NCI-H1048 (cell line): ENCODE data around the gene IL21.
A peak's percentile ranks its signal among the peaks of the same experiment; 100 is the strongest.
"Not testable (repeated sequence)": the region's sequence is repeated elsewhere in the genome, so short reads cannot be mapped to it uniquely, and the experiment has no call there.

Source experiments
- DNase-seq: peaks from one replicate; lab custom pipeline; 2025; lab: John Stamatoyannopoulos, UW

Gene IL21

DNA sequence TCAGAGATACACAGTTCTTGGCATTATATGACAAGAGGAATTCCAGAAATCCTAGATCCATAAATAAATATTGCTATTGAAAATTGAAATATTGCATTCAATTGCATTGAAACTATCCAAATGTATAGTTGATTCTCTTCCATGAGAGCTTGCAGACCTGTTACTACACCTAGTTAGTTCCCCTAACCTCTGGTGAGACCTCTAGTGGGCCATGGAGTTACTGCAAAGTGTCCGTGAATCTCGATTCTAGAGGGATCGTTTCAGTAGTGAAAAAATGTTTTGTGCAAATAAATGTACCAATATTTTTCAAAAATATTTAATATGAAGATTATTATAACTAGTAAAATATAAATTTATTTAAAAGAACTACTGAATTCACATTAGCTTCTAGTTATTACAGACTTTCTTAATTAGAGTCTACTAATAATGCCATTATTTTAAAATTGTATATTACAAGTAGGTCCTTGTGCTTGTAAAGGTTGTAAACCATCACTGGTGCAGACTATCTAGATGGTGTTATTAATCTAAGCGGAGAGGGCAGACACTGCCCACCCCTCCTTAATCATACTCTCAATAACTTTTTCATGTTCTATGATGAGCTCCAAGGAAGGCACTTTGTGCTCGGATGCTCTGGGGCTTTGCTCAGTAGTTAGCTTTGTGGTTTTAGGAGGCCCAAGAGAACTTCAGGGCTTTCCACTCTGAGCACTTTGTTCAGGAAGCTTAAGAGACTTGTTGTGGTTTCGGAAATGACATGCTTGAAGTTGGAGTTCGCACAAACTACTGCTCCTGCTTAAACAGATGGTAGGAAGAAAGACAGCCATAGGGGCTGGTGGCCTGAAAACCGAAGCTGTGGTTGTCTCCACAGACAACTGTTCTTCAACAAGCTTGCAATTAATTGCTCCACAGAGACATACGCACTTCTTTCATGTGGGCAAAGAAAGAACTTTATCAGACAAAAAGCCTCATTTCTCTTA, 42.8 kb downstream of the IL21 start:
- DNase-seq, result peak; percentile 10

DNA sequence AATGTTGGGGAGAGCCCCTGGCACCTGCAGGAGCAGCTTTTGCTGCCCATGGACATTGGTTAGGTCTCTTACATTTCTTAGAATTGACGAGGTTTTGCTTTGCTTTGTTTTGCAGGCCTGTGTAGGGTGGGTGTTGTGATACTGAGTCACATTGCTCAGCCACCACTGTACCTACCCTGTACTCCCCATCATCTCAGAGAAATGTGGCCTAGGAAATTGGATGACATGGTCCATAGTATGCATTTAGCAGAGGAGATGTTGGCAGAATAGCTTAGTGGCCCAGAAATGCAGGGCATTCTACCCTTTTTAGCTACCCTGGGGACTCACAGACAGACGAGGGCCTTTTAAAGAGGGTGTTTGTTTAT, 43.7 kb downstream of the IL21 start:
- DNase-seq, result no peak

DNA sequence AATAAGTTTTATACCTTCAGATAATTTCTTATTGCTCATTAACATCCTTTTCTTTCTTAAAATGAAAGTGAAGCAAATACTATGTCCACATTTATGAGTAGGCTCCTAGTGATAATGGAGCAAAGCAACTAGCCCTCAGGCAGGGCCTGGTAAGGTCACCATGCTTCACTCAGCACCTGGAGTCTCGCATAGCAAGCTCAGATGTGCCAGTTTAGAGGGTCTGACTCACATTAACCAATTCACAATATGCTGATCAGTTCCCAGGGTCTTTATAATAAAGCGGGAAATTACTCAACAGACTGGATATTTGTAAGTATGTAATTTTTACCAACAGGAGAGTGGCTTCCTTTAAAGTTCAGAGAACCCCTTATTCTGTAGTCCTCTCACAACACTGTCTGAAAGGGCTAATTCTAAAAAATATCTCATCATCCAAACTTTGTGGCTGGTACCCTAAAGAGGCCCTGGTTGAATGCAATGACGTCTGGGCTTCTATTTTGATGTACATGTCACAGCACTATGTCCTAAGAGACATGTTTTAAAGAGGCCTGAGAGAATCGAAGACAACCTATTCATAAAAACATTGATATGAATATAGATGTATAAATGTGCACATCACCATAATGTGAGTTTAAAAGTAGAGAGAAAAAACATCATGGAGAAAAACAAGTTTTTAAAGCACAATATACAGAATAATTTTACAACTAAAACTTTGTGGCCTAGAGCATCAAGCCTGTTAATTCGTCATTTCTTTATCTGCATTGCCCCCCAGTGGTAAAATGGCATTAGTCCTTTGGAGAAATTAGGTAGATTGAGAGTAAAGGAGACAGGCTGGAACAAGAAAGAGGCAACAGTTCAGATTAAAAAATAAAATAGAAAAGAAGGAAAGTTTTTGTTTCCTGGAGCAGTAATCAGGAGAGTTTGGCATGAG, 44.3 kb downstream of the IL21 start:
- DNase-seq, result no peak

DNA sequence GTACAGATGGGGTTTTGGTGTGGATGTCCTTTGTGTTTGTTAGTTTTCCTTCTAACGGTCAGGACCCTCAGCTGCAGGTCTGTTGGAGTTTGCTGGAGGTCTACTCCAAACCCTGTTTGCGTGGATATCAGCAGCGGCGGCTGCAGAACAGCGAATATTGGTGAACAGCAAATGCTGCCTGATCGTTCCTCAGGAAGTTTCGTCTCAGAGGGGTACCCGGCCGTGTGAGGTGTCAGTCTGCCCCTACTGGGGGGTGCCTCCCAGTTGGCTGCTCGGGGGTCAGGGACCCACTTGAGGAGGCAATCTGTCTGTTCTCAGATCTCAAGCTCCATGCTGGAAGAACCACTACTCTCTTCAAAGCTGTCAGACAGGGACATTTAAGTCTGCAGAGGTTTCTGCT, 46.5 kb downstream of the IL21 start:
- DNase-seq, result not testable (repeated sequence)

DNA sequence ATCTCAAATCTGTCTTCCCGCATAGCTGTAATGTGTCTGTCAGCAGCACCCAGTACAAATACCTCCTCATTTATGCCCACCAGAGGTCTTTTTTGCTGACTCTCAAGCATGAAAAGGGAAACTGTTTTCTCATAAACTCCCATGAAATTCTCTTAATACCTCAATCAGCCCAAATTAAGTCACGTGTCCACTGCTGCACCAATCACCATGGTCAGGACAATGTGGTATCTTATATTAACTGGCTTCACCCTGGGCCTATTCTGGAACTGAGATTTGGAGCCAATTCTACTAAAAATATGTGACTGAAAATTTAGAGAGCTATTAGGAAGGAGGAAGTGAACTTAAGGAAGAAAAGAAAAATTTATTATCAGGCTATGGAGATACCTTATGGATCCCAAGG, 58.4 kb downstream of the IL21 start:
- no peak for DNase-seq
